HG03135 (cell line): ENCODE results near the gene PER2.
"Not testable (repeated sequence)": the region's sequence is repeated elsewhere in the genome, so short reads cannot be mapped to it uniquely, and the experiment has no call there.

Experiments used
- ATAC-seq: cut with Tn5 transposase; IDR thresholded peaks from one replicate; pipeline ENCODE4 v1.9.1; 2021; ENCODE audit warnings: mild to moderate bottlenecking, moderate library complexity; ENCODE audit not compliant: unreplicated experiment

PER2 gene

GRCh38 chr2:238287737-238288649 is at the start of gene PER2:
PER2 (minus strand) TSS chr2:238288610; CDS start chr2:238277936, 10,674 bp downstream.
- ATAC-seq = peak; percentile 32

DNA sequence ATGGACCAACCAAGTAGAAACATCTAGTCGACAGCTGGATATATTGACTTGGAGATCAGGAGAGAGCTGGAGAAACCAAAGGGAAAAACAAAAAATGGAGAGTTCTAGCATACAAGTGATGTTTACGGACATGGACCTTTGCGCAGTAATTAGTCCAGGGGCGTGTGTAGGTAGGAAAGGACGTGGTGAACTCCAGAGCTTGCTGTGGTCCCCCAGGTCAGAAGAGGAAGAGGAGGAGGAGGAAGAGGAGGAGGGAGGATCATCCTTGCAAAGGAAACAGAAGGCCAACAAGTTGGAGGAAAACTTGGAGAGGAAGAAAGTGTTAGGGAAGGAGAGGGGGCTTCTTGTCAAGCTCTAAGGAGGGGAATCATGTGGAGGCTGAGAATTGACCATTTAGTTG is 49.4 kb upstream of the PER2 start:
- no peak for ATAC-seq

GRCh38 chr2:238336793-238337444 is 48.5 kb upstream of the PER2 start:
- no peak for ATAC-seq

- ATAC-seq = no peak
Measured at GRCh38 chr2:238336151-238336550, 47.7 kb upstream of the PER2 start.

DNA sequence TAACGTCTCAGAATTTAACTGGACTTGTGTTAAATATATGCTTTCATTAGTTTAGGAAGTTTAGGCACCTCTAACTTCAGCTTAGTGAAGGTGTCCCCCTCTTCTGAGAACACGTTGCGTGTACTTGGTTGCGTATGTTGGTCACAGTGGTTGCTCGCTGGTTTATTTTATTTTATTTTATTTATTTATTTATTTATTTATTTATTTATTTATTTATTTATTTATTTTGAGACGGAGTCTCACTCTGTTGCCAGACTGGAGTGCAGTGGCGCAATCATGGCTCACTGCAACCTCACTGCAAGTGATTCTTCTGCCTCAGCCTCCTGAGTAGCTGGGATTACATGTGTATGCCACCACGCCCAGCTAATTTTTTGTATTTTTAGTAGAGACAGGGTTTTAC is 47.2 kb upstream of the PER2 start:
- ATAC-seq = not testable (repeated sequence)

DNA sequence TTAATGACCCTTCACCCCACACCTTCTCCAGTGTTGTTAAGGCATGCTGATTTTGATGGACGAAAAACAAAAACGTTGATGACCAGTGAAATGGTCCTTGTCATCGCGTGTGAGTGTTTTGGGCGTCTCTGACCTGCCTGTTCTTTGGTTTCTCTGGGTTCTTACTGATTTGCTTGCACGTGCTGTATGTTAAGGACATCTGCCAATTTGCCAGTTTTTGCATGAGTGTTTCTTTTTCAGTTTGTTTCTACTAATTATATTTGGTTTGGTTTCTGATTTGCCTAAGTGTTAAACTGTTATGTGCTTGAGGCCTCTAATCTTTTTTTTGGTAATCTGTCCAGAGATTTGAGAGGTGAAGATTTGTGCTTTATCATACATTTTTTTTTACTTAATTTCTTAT is 46.5 kb upstream of the PER2 start:
- no peak for ATAC-seq

GRCh38 chr2:238331916-238332315 is 43.5 kb upstream of the PER2 start:
- ATAC-seq = no peak

DNA sequence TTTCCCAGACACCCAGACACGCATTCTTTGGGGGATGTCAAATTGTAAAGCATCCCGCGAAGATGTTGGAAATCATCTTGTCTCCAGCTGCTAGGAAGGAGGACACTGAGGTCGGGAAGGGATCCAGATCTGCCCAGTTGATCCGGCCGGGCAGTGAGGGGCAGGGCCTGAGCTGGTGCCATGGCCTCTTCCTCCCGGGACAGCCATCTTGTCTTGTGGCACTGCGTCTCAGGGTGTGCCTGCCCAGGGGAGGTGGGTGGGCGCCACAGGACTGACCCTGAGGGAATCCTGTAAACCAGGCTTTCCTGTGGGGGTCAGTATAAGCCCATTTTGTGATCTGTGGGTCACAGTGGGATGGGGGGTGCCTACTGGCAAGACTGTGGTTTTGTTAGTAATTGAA is 42.0 kb upstream of the PER2 start:
- ATAC-seq = no peak

GRCh38 chr2:238327751-238328150 is 39.3 kb upstream of the PER2 start:
- ATAC-seq = no peak

DNA sequence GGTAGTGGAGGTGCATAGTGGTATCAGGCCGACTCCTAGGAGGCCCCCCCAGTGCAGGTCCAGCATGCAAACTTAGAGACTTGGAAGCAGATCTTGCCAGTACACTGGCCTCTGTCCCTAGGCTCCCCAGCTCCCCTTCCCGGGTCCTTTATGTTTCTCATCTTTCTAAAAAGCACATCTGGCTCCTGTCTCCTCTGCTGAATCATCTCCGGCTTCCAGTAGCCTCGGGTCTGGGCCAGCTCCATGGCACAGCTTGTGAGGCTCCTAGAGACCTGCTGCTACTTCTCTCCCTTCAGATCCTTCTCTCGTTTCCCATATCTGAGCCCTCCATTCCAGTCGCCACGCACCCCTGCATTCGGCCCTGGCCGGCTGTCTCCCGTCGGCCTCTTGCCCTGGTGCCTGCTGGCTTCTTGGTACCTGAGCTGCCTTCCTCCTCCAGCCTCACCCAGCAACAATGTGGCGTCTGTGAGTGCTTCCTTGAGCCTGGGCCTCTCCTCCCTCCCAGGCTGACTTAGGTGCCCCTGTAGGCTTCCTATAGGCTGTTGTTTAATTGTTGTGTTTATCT is 38.5 kb upstream of the PER2 start:
- no peak for ATAC-seq

GRCh38 chr2:238325694-238326093 is 37.3 kb upstream of the PER2 start:
- ATAC-seq = no peak

DNA sequence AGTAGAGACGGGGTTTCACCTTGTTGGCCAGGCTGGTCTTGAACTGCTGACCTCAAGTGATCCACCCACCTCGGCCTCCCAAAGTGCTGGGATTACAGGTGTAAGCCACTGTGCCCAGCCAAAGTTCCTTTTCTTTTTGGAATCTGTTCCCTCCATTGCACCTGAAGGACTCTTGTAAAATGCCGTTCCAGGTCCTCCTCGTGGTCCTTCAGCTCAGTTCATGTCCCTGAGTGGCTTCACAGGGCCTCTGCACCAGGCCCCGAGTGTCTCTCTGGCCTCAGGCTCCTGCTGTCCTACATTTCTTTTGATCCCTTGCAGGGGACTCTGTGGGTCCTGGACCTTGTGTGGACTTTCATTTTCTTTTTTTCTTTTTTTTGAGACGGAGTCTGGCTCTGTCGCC is 35.8 kb upstream of the PER2 start:
- not testable (repeated sequence) for ATAC-seq

DNA sequence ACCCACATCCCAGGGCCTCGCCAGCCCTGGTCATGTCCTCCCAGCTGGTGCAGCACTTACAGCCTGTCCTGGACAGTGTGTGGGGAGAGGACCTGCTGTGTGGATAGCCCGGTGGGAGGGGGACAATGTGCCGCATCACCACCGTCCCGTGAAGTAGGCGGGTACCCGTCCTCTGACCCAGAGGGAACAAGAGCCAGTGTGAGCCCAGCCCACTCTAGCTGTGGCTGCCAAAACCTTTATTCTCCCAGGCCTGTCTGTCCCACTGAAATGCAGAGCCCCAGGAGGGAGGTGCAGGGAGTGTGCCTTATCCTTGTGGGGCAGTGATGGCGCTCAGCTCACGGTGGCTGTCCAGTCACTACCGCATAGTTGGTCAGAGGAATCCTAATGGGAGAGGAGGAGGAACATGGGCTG is 33.6 kb upstream of the PER2 start:
- ATAC-seq = no peak

- no peak for ATAC-seq
Measured at GRCh38 chr2:238321467-238321866, 33.1 kb upstream of the PER2 start.

DNA sequence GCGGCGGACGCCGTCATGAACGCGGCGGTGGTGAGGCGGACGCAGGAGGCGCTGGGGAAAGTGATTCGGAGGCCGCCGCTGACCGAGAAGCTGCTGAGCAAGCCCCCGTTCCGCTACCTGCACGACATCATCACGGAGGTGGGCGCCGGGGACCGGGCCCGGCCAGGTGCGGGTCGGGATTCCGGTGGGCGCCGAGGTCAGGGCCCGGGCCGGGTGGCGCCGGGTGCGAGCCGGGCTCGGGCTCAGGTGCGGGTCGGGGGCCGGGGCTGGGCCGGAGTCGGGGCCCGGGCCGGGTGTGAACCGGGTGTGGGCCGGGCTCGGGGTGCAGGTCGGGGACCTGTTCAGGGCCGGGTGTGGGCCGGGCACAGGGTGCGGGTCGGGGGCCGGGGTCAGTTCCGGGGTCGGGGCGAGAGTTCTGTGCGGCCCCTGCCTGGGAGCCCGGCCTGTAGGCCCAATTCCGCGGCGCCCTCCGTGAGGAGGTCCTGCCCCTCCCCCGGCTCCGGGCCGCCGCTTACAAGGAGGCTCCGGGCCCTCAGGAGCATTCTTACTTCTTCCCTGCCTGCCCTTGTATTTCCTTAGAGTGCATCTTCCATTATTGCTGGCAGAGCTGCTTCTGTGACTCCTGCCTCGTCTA is 32.4 kb upstream of the PER2 start:
- ATAC-seq = peak; percentile 37

DNA sequence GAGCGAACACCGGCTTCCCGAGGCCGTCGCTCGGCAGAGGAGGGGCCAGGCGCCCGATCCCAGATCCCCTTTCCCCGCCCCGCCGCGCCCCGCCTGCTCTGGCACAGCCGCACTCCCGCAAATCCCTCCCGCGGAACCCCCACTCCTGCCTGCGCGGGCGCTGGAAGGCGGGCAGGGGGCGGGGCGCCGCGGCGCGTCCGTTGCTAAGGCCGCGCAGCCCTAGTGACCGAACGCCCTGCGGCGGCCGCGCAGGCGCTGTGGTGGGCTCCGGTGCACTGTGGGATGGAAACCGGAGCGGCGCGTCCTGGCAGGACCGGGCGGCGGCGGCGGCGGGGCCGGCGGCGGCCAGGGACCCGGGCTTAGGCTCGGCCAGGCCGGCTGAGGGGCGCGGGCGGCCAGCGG is 31.8 kb upstream of the PER2 start, which contains the start of gene TRAF3IP1:
Gene TRAF3IP1, plus strand, starts transcription at position 273 of the 402 bp plus-strand sequence. CDS start 145 bp downstream, outside the sequence.
- ATAC-seq = peak; percentile 94

- ATAC-seq = no peak
Measured at GRCh38 chr2:238315031-238315595, 26.7 kb upstream of the PER2 start.

- ATAC-seq = no peak
Measured at GRCh38 chr2:238314576-238314975, 26.2 kb upstream of the PER2 start.

GRCh38 chr2:238313991-238314350 is 25.6 kb upstream of the PER2 start:
- ATAC-seq = no peak

GRCh38 chr2:238313289-238313990 is 25.0 kb upstream of the PER2 start:
- no peak for ATAC-seq
